Peyer's patch (tissue), 4 donors: ENCODE measurements around the gene CRTC1.

ENCODE experiments used
- POLR2A ChIP-seq, 2 donors: fragments of 450-650 bp; IDR thresholded peaks; one replicate each; pipeline ENCODE4 v1.5.1; 2017; ENCODE audit warnings: antibody characterized with exemption in 2 of 2, mild to moderate bottlenecking in 2 of 2, moderate library complexity in 2 of 2
- TF ChIP-seq, protein P1 (sequence below), 6 experiments: fragments of 450-650 bp in 4 of 6; fragments of 200-600 bp in 2 of 6; sonication (generic) in 1 of 6; IDR thresholded peaks; one replicate each; pipeline ENCODE4 v1.5.1; 2017 to 2019; ENCODE audit warnings: antibody characterized with exemption in 6 of 6, mild to moderate bottlenecking in 3 of 6, moderate library complexity in 1 of 6

DNA sequence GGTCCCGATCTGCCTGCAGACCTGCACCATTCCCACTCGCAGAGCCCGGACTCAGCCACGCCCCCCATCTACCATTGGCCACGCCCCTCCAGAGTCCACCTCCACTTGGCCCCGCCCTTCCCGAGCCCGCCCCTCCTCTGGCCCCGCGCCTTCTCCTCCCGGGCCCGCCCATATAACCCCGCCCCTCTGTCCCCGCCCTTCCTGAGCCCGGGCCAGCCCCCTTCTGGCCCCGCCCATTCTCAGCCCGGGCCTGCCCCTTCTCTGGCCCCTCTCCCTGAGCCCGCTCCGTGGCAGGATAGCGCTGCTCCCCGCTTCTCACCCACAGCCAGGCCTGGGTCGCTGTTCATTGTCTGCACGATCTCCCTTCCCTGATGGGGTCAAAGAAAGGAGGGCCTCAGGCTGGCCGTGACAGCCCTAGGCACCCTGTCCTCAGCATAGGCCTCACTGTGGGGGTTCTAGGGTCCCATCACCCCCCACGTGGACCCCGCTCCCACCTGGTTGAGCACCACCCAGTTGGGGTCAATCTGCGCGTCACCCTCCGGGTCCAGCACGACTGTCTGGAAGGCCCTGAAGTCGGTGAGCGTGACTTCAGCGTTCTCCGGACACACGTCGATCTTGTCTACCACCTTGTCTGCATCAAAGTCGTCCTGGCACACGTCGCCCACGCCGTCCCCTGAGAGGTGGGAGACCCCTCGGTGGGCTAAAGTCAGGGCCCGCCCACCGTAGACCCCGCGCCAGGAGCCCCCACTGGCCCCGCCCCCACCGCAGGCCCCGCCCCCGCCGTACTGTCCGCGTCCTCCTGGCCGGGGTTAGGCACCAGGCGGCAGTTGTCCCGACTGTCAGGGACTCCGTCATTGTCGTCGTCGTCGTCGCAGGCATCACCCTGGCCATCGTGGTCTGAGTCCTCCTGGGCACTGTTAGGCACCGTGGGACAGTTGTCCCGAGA, 102.0 kb downstream of the CRTC1 start:
- TF ChIP-seq POLR2A (IDR thresholded peaks at IDR 0.05) = no peak
- TF ChIP-seq, protein P1, sequence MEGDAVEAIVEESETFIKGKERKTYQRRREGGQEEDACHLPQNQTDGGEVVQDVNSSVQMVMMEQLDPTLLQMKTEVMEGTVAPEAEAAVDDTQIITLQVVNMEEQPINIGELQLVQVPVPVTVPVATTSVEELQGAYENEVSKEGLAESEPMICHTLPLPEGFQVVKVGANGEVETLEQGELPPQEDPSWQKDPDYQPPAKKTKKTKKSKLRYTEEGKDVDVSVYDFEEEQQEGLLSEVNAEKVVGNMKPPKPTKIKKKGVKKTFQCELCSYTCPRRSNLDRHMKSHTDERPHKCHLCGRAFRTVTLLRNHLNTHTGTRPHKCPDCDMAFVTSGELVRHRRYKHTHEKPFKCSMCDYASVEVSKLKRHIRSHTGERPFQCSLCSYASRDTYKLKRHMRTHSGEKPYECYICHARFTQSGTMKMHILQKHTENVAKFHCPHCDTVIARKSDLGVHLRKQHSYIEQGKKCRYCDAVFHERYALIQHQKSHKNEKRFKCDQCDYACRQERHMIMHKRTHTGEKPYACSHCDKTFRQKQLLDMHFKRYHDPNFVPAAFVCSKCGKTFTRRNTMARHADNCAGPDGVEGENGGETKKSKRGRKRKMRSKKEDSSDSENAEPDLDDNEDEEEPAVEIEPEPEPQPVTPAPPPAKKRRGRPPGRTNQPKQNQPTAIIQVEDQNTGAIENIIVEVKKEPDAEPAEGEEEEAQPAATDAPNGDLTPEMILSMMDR (IDR thresholded peaks at IDR 0.05) = no peak
